GM10266 (cell line): ENCODE results near the gene RAB19.

Experiments used
- DNase-seq: peaks from one replicate; pipeline ENCODE4 v3.0.0; 2012; ENCODE audit errors: extremely low spot score
- CTCF ChIP-seq: IDR thresholded peaks from 2 replicates; pipeline ENCODE4 v1.5.1; 2012; ENCODE audit warnings: mild to moderate bottlenecking, low read depth; ENCODE audit not compliant: control insufficient read depth, insufficient read depth; ENCODE audit errors: missing control alignments

RAB19 gene

GRCh38 chr7:140454657-140455015 lies 50.8 kb downstream of the RAB19 start:
- no peak for TF ChIP-seq CTCF
- DNase-seq = no peak

- DNase-seq = no peak
- no peak for TF ChIP-seq CTCF
Observed at GRCh38 chr7:140455743-140456142, 51.9 kb downstream of the RAB19 start.

DNA sequence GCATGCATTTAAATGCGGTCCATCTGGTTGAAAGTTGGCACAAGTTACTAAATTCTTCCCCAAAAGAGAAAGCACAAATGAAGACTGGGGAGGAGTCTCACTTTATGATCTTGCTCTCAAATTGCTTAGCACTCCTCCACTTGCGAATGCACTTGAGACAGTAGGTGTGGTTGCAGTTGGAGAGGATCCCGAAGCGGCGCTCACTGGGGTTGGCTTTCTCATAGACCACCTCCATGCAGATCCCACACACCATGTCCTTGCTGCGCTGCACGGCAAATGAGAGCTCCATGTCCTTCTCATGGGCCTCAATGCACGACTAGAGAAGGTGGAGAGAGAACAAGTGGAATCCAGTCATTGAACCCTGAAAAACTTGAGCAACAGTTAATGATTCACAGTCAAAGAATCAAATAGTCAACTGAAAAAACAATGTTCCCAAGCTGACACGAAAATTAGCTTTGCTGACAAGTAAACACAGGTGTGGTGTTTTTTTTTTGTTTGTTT lies 52.7 kb downstream of the RAB19 start:
- DNase-seq = no peak
- no peak for TF ChIP-seq CTCF

DNA sequence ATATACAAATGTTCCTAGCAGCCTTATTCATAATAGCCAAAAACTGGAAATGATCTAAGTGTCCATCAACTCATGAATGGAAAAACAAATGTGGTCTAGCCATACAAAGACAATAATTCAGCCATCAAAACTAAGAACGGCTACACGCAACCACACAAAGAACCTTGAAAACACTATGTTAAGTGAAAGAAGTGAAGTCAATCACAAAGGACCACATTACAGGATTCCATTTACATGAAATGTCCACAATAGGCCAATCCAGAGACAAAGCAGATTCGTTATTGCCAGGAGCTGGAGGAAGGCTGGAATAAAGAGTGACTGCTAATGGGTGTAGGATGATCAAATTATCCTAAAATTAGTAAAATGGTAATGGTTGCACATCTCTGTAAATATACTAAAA lies 54.3 kb downstream of the RAB19 start:
- TF ChIP-seq CTCF = no peak
- no peak for DNase-seq

DNA sequence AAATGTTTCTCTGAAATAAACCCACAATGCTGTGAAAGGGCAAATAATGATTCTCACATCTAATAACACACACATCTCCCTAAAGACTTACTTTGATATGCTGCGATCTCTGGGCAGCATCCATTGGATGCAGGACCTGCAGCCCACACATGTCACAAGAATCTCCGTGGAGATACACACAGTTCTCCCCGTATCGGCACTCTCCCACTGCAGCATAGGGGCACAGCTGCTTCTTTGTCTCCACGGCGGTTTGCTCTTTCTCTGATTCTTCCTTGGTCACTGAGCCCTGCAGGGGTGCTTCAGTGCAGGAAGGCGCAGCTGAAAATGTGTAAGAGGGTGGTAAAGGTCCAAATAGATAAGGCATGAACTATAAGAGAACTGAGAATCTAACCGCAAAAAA lies 55.1 kb downstream of the RAB19 start:
- TF ChIP-seq CTCF = no peak
- DNase-seq = no peak

DNA sequence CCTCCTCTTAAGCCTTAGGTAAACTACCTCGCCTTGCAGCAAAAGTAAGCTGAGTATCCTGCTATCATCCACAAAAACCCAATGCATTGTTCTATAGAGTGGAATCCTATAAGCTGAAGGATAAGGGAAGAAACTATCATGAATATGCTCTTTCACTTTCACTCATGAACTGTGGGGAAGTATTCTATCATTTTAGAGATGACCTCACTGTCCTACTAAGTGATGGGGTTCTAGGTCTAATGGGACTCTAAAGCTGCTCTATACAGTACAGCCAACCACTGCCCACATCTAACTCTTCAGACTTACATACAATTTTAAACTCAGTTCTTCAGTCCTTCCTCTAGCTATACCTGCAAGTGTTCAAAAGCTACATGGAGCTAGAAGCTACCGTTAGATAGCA lies 59.3 kb downstream of the RAB19 start:
- DNase-seq = no peak
- TF ChIP-seq CTCF = no peak

GRCh38 chr7:140475747-140476333 lies 72.0 kb downstream of the RAB19 start:
- DNase-seq = peak; percentile 64
- TF ChIP-seq CTCF = peak; percentile 45
